Endothelial cell (in vitro differentiated cells): ENCODE data around the gene SLFNL1. TPM values are rescaled to one million over a fixed set of nuclear protein-coding genes. Genes with fewer than 3 reads are reported as not detected.
A peak's percentile ranks its signal among the peaks of the same experiment; 100 is the strongest.

Experiments used
- DNase-seq: peaks from one replicate; pipeline ENCODE4 v3.0.0; 2021; ENCODE audit warnings: low spot score
- H3K27ac Mint-ChIP-seq: one replicate; pipeline ENCODE4 v1.8.0; 2021; ENCODE audit warnings: mixed read lengths, inconsistent platforms; ENCODE audit not compliant: unreplicated experiment
- H3K27me3 Mint-ChIP-seq: one replicate; pipeline ENCODE4 v1.8.0; 2021; ENCODE audit warnings: mild to moderate bottlenecking, moderate library complexity, mixed read lengths, inconsistent platforms; ENCODE audit not compliant: unreplicated experiment
- H3K36me3 Mint-ChIP-seq: one replicate; pipeline ENCODE4 v1.8.0; 2021; ENCODE audit warnings: mild to moderate bottlenecking, low read depth, mixed read lengths, inconsistent platforms; ENCODE audit not compliant: unreplicated experiment
- H3K4me1 Mint-ChIP-seq: one replicate; pipeline ENCODE4 v1.8.0; 2021; ENCODE audit warnings: mild to moderate bottlenecking, mixed read lengths, inconsistent platforms; ENCODE audit not compliant: unreplicated experiment
- H3K4me3 Mint-ChIP-seq: one replicate; pipeline ENCODE4 v1.8.0; 2021; ENCODE audit warnings: mild to moderate bottlenecking, mixed read lengths, inconsistent platforms; ENCODE audit not compliant: unreplicated experiment
- H3K9me3 Mint-ChIP-seq: one replicate; pipeline ENCODE4 v1.8.0; 2021; ENCODE audit warnings: mixed read lengths, inconsistent platforms; ENCODE audit not compliant: unreplicated experiment
- total RNA-seq: library from RNA; stranded (reverse); fragmentation: NEBNext Ultra II Directional; extraction: Animal tissue kit (Norgen Biotek cat#: 25700); gene quantifications from one replicate; pipeline ENCODE4 v1.2.1, GENCODE V29; 2021; ENCODE audit not compliant: unreplicated experiment
- TF ChIP-seq, protein P1 (sequence below): fragments of 200-600 bp; sonication (generic); IDR thresholded peaks from one replicate; pipeline ENCODE4 v1.5.0; 2021; ENCODE audit warnings: antibody characterized with exemption; ENCODE audit not compliant: unreplicated experiment

The SLFNL1 gene
- total RNA-seq, 1 donor from 2014 or later, result 0.38 TPM

DNA sequence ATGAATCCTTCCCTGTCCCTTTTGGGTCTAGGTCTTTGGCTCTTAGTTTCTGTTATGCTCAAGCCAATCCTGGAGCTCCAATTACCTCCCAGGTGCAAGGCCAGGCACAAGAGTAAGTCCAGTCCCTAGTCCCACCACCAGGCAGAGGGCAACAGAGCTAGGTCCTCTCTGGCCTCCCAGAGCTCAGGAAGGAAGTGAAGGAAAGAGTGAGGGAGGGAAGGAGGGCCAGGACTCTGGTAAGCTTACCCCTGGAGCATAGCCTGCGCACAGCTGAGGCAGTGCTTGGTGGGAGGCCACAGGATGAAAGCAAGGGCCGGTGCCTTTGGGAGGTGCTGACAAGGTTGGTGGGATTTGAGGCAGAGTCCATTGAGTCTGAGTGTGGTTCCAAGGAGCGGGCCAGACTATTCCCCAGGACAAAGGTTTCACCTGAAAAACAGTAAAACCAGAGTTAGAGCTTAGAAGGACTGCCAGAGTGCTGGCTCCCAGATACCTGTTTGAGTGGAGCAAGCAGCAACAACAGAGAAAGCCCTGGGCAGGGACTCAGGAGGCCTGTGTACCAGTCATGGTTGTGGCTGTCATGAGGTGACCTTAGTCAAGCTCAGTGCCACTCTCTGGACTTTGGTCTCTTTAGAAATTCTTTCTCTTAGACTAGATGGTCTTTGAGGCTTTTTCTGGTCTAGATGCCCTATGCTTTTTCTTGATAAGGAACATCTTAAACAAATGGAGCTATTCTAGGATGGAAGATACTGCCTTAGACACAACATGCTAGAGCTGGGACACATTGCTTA, 15.8 kb upstream of the SLFNL1 start:
- H3K4me3 Mint-ChIP-seq, result no peak overlapping the region
- no peaks in the 10 kb centered on the region for H3K9me3 Mint-ChIP-seq
- no peaks in the 10 kb centered on the region for H3K27me3 Mint-ChIP-seq
- DNase-seq, result no peak
- H3K36me3 Mint-ChIP-seq, result peaks cover 27% of the 10 kb centered on the region
- H3K27ac Mint-ChIP-seq, result no peak overlapping the region
- peaks cover 4% of the 10 kb centered on the region for H3K4me1 Mint-ChIP-seq
- TF ChIP-seq, protein P1, sequence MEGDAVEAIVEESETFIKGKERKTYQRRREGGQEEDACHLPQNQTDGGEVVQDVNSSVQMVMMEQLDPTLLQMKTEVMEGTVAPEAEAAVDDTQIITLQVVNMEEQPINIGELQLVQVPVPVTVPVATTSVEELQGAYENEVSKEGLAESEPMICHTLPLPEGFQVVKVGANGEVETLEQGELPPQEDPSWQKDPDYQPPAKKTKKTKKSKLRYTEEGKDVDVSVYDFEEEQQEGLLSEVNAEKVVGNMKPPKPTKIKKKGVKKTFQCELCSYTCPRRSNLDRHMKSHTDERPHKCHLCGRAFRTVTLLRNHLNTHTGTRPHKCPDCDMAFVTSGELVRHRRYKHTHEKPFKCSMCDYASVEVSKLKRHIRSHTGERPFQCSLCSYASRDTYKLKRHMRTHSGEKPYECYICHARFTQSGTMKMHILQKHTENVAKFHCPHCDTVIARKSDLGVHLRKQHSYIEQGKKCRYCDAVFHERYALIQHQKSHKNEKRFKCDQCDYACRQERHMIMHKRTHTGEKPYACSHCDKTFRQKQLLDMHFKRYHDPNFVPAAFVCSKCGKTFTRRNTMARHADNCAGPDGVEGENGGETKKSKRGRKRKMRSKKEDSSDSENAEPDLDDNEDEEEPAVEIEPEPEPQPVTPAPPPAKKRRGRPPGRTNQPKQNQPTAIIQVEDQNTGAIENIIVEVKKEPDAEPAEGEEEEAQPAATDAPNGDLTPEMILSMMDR, result no peak

- DNase-seq, result no peak
- peak overlapping the region; percentile 65 for H3K4me3 Mint-ChIP-seq
- no peak overlapping the region for H3K27ac Mint-ChIP-seq
- TF ChIP-seq, protein P1, result no peak
- H3K4me1 Mint-ChIP-seq, result peaks cover 7% of the 10 kb centered on the region
- no peaks in the 10 kb centered on the region for H3K27me3 Mint-ChIP-seq
- H3K36me3 Mint-ChIP-seq, result peaks cover 40% of the 10 kb centered on the region
- no peaks in the 10 kb centered on the region for H3K9me3 Mint-ChIP-seq
These were observed 11.7 kb upstream of the SLFNL1 start for GRCh38 chr1:41033272-41033671.

DNA sequence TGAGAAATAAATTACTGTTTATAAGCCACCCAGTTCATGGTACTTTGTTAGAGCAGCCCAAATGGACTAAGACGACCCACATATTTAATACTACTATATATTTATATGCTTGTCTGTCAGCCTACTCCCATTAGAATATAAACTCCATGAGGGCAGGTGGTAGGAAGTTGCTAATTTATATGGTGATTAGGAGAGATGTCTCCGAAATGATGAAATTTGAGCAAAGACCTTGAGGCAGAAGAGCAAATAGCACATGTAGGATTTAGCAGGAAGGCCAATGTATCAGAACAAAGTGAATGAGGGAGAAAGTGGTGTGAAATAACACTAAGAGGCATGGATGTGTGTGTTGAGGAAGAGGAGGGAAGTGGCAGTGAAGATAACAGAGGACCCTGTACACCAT, 10.6 kb upstream of the SLFNL1 start:
- Mint-ChIP-seq H3K27me3 (no peaks in the 10 kb centered on the region), H3K9me3 (no peaks in the 10 kb centered on the region), H3K36me3 (peaks cover 46% of the 10 kb centered on the region), H3K27ac (no peak overlapping the region), H3K4me3 (peak overlapping the region; percentile 49), H3K4me1 (peaks cover 7% of the 10 kb centered on the region)
- TF ChIP-seq, protein P1, result no peak
- no peak for DNase-seq

GRCh38 chr1:41030872-41031616, 9.5 kb upstream of the SLFNL1 start:
- H3K27ac Mint-ChIP-seq, result no peak overlapping the region
- peaks cover 7% of the 10 kb centered on the region for H3K4me1 Mint-ChIP-seq
- TF ChIP-seq, protein P1, result no peak
- peaks cover 7% of the 10 kb centered on the region for H3K27me3 Mint-ChIP-seq
- peaks cover 54% of the 10 kb centered on the region for H3K36me3 Mint-ChIP-seq
- no peak overlapping the region for H3K4me3 Mint-ChIP-seq
- H3K9me3 Mint-ChIP-seq, result no peaks in the 10 kb centered on the region
- DNase-seq, result no peak

DNA sequence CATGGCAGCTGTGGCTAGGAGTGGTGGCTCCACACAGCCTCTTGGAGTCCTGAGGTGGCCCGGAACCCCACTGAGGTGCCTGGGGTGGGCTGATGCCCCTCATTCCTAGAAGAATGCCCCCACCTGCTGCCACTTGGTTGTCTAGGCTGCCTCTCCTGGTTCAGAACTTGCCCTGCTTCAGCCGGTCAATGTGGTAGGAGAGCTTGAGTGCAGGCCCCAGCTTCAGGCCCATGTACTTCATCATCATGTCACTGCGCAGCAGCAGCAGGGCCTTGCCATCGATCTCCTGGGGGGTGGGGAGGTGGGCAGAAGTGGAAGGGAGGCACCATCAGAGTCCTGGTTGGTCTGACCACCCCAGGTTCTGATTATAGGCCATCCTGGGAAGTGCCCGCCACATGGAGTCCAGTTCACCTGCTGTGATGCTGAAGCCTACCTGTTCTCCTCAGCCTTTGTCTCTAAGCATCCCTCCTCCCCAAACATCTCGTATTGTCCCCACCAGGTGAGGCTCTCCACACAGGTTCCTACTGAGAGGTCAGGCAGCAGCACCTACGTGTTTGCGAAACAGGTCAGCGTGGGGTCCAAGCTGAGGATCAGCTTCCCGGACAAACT, 6.6 kb upstream of the SLFNL1 start:
- Mint-ChIP-seq H3K36me3 (peaks cover 58% of the 10 kb centered on the region), H3K4me1 (peaks cover 5% of the 10 kb centered on the region), H3K27me3 (peaks cover 11% of the 10 kb centered on the region), H3K27ac (no peak overlapping the region), H3K9me3 (no peaks in the 10 kb centered on the region), H3K4me3 (no peak overlapping the region)
- TF ChIP-seq, protein P1, result no peak
- no peak for DNase-seq
